ENCODE measurements around the gene RAB5B. TPM values are rescaled to one million over a fixed set of nuclear protein-coding genes. Genes with fewer than 3 reads are reported as not detected.
A peak's percentile ranks its signal among the peaks of the same experiment; 100 is the strongest.

The RAB5B gene
- polyA plus RNA-seq, 3 donors, result 44.0 to 63.0 (median 48.5) TPM

GRCh38 chr12:55966408-55967281 lies 7.2 kb upstream of the RAB5B start, which contains the start of gene CDK2:
Gene CDK2, plus strand, starts transcription at chr12:55966830. Its CDS starts 179 bp downstream, at chr12:55967009.
- Histone ChIP-seq H3K4me3 (replicated peaks in 1 of 3; ENCODE audit: low read depth in 2 of 3, low read length in 3 of 3) (peak within 1 kb of the TSS; percentile 78 to 96 (median 88)), H3K9ac (ENCODE audit: insufficient read depth, low read length, poor library complexity, severe bottlenecking) (peak within 1 kb of the TSS; percentile 69), H3K4me2 (replicated peaks; ENCODE audit: extremely low read depth, low read length, poor library complexity, severe bottlenecking) (peak within 1 kb of the TSS; percentile 74), H4K20me1 (ENCODE audit: insufficient read depth, low read length) (no peaks in the 10 kb centered on the region), H3K27me3 (ENCODE audit: control insufficient read depth in 2 of 2, insufficient read depth in 2 of 2, low read length in 2 of 2) (no peaks in the 10 kb centered on the region), H3K4me1 (ENCODE audit: control insufficient read depth in 1 of 2, insufficient read depth in 2 of 2, low read length in 2 of 2) (peaks cover 15 to 22% of the 10 kb centered on the region in 2 donors), H2AFZ (ENCODE audit: insufficient read depth, low read depth, low read length, poor library complexity, severe bottlenecking) (peak within 1 kb of the TSS; percentile 99), H3K9me3 (replicated peaks in 1 of 2; ENCODE audit: control insufficient read depth in 1 of 2, insufficient read depth in 1 of 2, low read length in 2 of 2) (no peaks in the 10 kb centered on the region), H3K79me2 (ENCODE audit: insufficient read depth, low read length) (peaks cover 14% of the 10 kb centered on the region), H3K36me3 (replicated peaks in 1 of 2; ENCODE audit: control insufficient read depth in 1 of 2, insufficient read depth in 2 of 2, low read length in 2 of 2) (no peaks in the 10 kb centered on the region), H3K27ac (ENCODE audit: low read depth in 1 of 2, low read length in 2 of 2) (peak within 1 kb of the TSS; percentile 20 to 63)
- peak within 1 kb of the TSS; percentile 91 to 94 for H3K4me3 Mint-ChIP-seq
- H3K9me3 Mint-ChIP-seq, result no peaks in the 10 kb centered on the region
- peak within 1 kb of the TSS; percentile 78 to 95 (median 90) for H3K27ac Mint-ChIP-seq
- peaks cover 0 to 2% (median 2%) of the 10 kb centered on the region in 3 donors for H3K27me3 Mint-ChIP-seq (ENCODE audit: low read depth in 3 of 3)
- H3K36me3 Mint-ChIP-seq, result peaks cover 0 to 5% of the 10 kb centered on the region in 2 donors
- under 1% methylated on average over 32 of the region's 45 CpGs for WGBS (ENCODE audit: insufficient coverage)
- TF ChIP-seq CTCF (IDR thresholded peaks at IDR 0.05), result no peak
- H3K4me1 Mint-ChIP-seq, result peaks cover 23% of the 10 kb centered on the region
- peak; percentile 64 to 77 (median 66) for DNase-seq
- intact Hi-C loops (cut with micrococcal nuclease), result loop anchor here in 1 of 2 donors (5.0 kb wide), 1 partner anchor 34 kb away; the partner anchor contains the start of gene DGKA

- Mint-ChIP-seq H3K27me3 (ENCODE audit: low read depth in 3 of 3) (peaks cover 0 to 2% (median 0%) of the 10 kb centered on the region in 3 donors), H3K4me1 (peaks cover 23% of the 10 kb centered on the region), H3K36me3 (peaks cover 0 to 5% of the 10 kb centered on the region in 2 donors), H3K9me3 (no peaks in the 10 kb centered on the region), H3K27ac (peak overlapping the region in 2 of 7 donors; percentile 8 to 49), H3K4me3 (no peak overlapping the region)
- no peak overlapping the region for H3K9ac ChIP-seq (ENCODE audit: insufficient read depth, low read length, poor library complexity, severe bottlenecking)
- DNase-seq, result no peak
- no CpG with 5 or more reads among the region's 4 CpGs for WGBS (ENCODE audit: insufficient coverage)
- H3K4me1 ChIP-seq (ENCODE audit: control insufficient read depth in 1 of 2, insufficient read depth in 2 of 2, low read length in 2 of 2), result peaks cover 25 to 35% of the 10 kb centered on the region in 2 donors
- intact Hi-C loops (cut with micrococcal nuclease), result loop anchor here in 1 of 2 donors (5.0 kb wide), 1 partner anchor 37 kb away; the partner anchor contains the start of gene DGKA
- no peak overlapping the region for H2AFZ ChIP-seq (ENCODE audit: insufficient read depth, low read depth, low read length, poor library complexity, severe bottlenecking)
- no peaks in the 10 kb centered on the region for H4K20me1 ChIP-seq (ENCODE audit: insufficient read depth, low read length)
- H3K79me2 ChIP-seq (ENCODE audit: insufficient read depth, low read length), result peaks cover 18% of the 10 kb centered on the region
- no peak overlapping the region for H3K27ac ChIP-seq (ENCODE audit: low read depth in 1 of 2, low read length in 2 of 2)
- H3K9me3 ChIP-seq (replicated peaks in 1 of 2; ENCODE audit: control insufficient read depth in 1 of 2, insufficient read depth in 1 of 2, low read length in 2 of 2), result no peaks in the 10 kb centered on the region
- H3K36me3 ChIP-seq (replicated peaks in 1 of 2; ENCODE audit: control insufficient read depth in 1 of 2, insufficient read depth in 2 of 2, low read length in 2 of 2), result no peaks in the 10 kb centered on the region
- TF ChIP-seq CTCF (IDR thresholded peaks at IDR 0.05), result no peak
- H3K27me3 ChIP-seq (ENCODE audit: control insufficient read depth in 2 of 2, insufficient read depth in 2 of 2, low read length in 2 of 2), result no peaks in the 10 kb centered on the region
- no peak overlapping the region for H3K4me2 ChIP-seq (replicated peaks; ENCODE audit: extremely low read depth, low read length, poor library complexity, severe bottlenecking)
- no peak overlapping the region for H3K4me3 ChIP-seq (replicated peaks in 1 of 3; ENCODE audit: low read depth in 2 of 3, low read length in 3 of 3)
Observed at GRCh38 chr12:55969356-55969755, 4.5 kb upstream of the RAB5B start.
